Measurements from ENCODE around the gene TMPRSS13.
"Not testable (repeated sequence)": the region's sequence is repeated elsewhere in the genome, so short reads cannot be mapped to it uniquely, and the experiment has no call there.

Gene TMPRSS13

GRCh38 chr11:117950301-117950700, 21.1 kb upstream of the TMPRSS13 start:
- DNase-seq = peak; percentile 68

GRCh38 chr11:117949062-117949461, 19.9 kb upstream of the TMPRSS13 start:
- no peak for DNase-seq

- DNase-seq = not testable (repeated sequence)
Measured at GRCh38 chr11:117948466-117948865, 19.3 kb upstream of the TMPRSS13 start.

- DNase-seq = not testable (repeated sequence)
Measured at GRCh38 chr11:117947751-117948150, 18.5 kb upstream of the TMPRSS13 start.

GRCh38 chr11:117946842-117947526, 17.8 kb upstream of the TMPRSS13 start:
- DNase-seq = peak; percentile 85

GRCh38 chr11:117946156-117946841, 17.1 kb upstream of the TMPRSS13 start:
- DNase-seq = no peak

- no peak for DNase-seq
Measured at GRCh38 chr11:117945047-117945810, 16.0 kb upstream of the TMPRSS13 start.

GRCh38 chr11:117944554-117944953, 15.4 kb upstream of the TMPRSS13 start:
- no peak for DNase-seq

GRCh38 chr11:117941976-117942654, 12.9 kb upstream of the TMPRSS13 start:
- no peak for DNase-seq

- DNase-seq = no peak
Measured at GRCh38 chr11:117941163-117941707, 12.0 kb upstream of the TMPRSS13 start.

GRCh38 chr11:117940736-117941135, 11.5 kb upstream of the TMPRSS13 start:
- DNase-seq = no peak

GRCh38 chr11:117936973-117937372, 7.8 kb upstream of the TMPRSS13 start:
- DNase-seq = no peak

- DNase-seq = no peak
Measured at GRCh38 chr11:117934526-117935307, 5.5 kb upstream of the TMPRSS13 start.

GRCh38 chr11:117933930-117934329, 4.7 kb upstream of the TMPRSS13 start:
- DNase-seq = no peak

GRCh38 chr11:117933475-117933874, 4.3 kb upstream of the TMPRSS13 start:
- DNase-seq = no peak

GRCh38 chr11:117932947-117933346, 3.7 kb upstream of the TMPRSS13 start:
- no peak for DNase-seq

- no peak for DNase-seq
Measured at GRCh38 chr11:117932426-117932825, 3.2 kb upstream of the TMPRSS13 start.

GRCh38 chr11:117931971-117932370, 2.8 kb upstream of the TMPRSS13 start:
- DNase-seq = peak; percentile 39

GRCh38 chr11:117931331-117931950, 2.2 kb upstream of the TMPRSS13 start:
- DNase-seq = no peak

GRCh38 chr11:117930668-117931330, 1.6 kb upstream of the TMPRSS13 start:
- peak; percentile 26 for DNase-seq
